Measurements from ENCODE around the gene ATAD2B.

The ATAD2B gene

DNA sequence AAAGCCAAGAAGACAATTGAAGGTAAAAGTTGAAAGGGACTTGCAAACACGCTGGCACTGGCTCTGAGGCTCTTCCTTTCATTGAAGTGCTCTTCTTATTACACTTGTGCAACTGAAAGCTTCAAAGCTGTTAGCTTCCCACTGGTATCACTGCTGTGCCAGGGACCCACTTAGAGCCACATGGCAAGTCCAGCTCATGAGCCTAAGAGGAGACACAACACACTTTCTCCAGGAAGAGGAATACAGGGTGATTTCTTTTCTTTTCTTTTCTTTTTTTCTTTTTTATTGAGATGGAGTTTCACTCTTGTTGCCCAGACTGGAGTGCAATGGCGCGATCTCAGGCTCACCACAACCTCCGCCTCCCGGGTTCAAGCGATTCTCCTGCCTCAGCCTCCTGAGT lies 218.2 kb downstream of the ATAD2B start:
- no peak for DNase-seq (ENCODE audit: low read depth)
- TF ChIP-seq CTCF (IDR thresholded peaks at IDR 0.05; ENCODE audit: insufficient read depth, low read depth, low read length, missing control alignments), result no peak
- no peak overlapping the region for H3K4me3 ChIP-seq (ENCODE audit: low read depth, low read length)

DNA sequence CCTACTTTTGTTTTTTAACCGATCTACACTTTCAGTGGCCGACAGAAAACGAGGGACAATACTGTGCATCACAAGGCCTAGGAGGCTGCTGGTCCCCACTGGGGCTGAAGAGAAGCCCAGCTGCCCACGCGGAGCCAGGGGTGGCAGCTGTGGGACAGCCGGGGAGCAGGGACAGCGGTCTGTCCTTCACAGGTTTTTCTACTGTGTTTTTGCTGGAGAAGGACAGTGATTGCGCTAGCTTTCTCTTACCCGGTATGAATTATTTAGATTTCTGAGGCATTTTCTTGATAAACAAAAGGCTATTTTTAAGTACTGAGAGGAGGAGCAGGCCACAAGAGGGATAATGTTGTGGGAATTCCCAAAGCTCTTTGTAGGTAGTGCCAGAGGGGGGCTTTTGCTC lies 219.8 kb downstream of the ATAD2B start:
- no peak for DNase-seq (ENCODE audit: low read depth)
- no peak overlapping the region for H3K4me3 ChIP-seq (ENCODE audit: low read depth, low read length)
- TF ChIP-seq CTCF (IDR thresholded peaks at IDR 0.05; ENCODE audit: insufficient read depth, low read depth, low read length, missing control alignments), result no peak

DNA sequence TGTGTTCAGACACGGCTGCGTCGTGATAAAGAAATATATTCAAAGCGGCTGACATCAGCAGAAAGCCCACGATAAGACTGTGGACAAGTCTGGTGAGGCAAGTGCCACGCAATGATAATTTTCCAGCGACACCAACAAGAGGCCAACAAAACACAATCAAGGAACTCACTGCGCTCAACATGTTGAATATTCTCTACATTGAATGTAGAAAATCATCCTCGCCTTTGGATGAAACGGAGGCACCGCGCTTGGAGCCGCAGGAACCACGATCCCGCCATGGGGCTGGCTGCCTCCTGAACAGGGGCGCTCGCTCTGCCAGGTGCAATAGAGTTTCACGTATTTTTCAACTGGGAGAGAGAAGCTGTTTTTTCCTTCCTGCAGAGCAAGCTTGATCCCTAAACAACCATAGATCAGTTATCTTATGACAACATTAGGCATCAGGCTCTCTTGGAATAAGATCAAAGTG lies 220.3 kb downstream of the ATAD2B start:
- no peak for TF ChIP-seq CTCF (IDR thresholded peaks at IDR 0.05; ENCODE audit: insufficient read depth, low read depth, low read length, missing control alignments)

DNA sequence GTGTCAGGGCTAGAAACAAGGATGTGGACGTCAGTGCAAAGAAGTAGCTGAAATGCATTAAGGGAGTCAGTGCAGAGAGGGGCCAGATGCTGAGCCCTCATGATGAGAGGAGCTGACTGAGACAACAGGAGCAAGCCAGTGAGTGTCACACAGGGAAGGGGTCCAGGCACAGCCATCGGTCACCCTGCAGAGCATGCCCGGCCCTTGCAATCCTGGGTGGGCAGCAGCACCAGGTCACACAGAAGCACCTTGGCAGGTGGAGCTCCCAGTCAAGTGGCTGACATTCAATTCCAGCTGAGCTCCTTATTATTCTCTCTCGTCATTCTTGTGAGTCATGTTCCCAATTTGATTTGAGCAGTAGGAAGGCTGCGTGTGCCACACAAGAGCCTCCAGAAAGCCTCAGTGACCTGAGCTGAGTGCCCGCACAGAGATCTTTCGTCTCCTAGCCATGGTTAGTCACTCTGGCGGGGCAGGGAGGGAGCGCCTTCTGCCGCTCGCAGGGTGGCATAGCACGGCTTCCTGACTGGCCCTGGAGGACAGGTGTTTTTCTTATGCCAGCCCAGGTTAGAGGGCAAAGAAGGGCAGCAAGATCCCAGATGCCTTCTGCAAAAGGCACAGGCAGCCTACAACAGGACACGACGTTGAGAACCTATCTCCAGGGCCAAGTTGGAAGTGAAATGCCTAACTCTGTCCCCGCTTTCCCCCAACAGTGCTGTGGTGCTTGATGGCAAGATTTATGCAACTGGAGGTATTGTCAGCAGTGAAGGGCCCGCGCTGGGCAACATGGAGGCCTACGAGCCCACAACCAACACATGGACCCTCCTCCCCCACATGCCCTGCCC lies 220.9 kb downstream of the ATAD2B start:
- H3K4me3 ChIP-seq (ENCODE audit: low read depth, low read length), result no peak overlapping the region
- no peak for DNase-seq (ENCODE audit: low read depth)
- TF ChIP-seq CTCF (IDR thresholded peaks at IDR 0.05; ENCODE audit: insufficient read depth, low read depth, low read length, missing control alignments), result no peak

More for the DNA sequence above, 220.3 kb downstream of the ATAD2B start:
- no peak overlapping the region for H3K4me3 ChIP-seq (ENCODE audit: low read depth, low read length)
- DNase-seq (ENCODE audit: low read depth), result no peak

DNA sequence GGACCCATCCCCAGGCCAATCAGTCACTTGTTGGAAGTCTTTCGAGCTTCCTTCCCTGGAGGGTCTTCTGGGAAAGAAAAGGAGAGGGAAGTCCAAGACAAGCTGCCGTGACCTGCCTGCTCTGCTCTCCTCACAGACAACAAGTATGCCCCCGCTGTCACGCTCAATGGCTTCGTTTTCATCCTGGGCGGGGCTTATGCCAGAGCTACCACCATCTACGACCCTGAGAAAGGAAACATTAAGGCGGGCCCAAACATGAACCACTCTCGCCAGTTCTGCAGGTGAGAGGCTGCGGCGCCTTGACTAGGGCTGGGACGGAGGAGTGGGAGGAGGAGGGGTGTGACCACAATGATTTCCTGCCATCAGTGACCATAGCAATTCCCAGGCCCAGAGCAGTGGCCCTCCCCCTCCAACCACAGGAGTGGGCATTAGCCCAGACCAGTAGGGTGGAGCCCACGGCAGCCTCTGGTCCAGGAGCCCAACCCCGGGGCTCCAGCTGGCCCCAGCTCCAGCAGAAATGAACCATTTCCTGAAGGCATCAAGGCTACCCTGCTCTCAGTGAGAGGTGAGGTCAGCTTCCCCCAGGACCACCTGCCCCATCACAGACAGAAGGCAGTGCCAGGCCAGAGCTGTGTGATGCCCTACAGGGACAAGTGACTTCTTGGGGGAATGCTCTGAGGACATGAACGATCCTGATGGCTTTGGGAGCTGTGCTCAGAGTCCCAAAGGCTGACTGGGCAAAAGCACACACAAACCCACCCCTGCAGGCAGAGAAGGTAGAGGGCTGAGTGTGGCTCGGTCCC lies 223.1 kb downstream of the ATAD2B start:
- no peak for DNase-seq (ENCODE audit: low read depth)
- no peak for TF ChIP-seq CTCF (IDR thresholded peaks at IDR 0.05; ENCODE audit: insufficient read depth, low read depth, low read length, missing control alignments)

DNA sequence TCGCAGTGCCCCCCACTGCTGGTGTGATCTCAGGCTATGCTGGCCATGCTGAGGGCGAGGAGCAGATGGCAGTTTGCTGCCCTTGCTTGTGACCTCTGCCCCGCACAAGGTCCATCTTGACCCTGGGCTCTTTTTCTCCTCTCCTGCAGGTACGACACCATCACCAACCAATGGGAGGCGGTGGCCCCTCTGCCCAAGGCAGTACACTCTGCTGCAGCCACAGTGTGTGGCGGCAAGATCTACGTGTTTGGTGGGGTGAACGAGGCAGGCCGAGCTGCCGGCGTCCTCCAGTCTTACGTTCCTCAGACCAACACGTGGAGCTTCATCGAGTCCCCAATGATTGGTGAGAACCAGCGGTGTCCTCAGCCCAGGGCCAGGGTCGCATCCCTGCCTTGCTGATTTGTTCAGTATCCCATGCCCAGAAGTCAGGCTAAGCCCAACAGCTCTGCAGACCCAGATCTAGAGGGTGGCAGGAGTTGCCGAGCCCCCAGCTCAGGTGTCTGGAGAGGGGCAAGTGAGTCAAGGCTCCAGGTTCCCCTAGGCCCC lies 223.8 kb downstream of the ATAD2B start:
- DNase-seq (ENCODE audit: low read depth), result no peak
- TF ChIP-seq CTCF (IDR thresholded peaks at IDR 0.05; ENCODE audit: insufficient read depth, low read depth, low read length, missing control alignments), result no peak
- no peak overlapping the region for H3K4me3 ChIP-seq (ENCODE audit: low read depth, low read length)

More for the DNA sequence above, 223.1 kb downstream of the ATAD2B start:
- H3K4me3 ChIP-seq (ENCODE audit: low read depth, low read length), result no peak overlapping the region

Measured in GM12865 (cell line).